Measurements from ENCODE around the gene STK32A. TPM values are rescaled to one million over a fixed set of nuclear protein-coding genes. Genes with fewer than 3 reads are reported as not detected.

STK32A gene
- total and polyA plus RNA-seq, 2 donors (not counting 1 experiment from before 2014, with no cell fraction given), result not detected

- Histone ChIP-seq H3K27me3 (replicated peaks in 1 of 4; ENCODE audit: control extremely low read depth in 1 of 4, control insufficient read depth in 3 of 4, insufficient read depth in 4 of 4, low read length in 3 of 4) (no peaks in the 10 kb centered on the region), H4K20me1 (ENCODE audit: control insufficient read depth, insufficient read depth, low read length, poor library complexity, severe bottlenecking) (no peaks in the 10 kb centered on the region), H3K36me3 (replicated peaks in 1 of 2; ENCODE audit: control extremely low read depth in 1 of 2, control insufficient read depth in 1 of 2, extremely low read depth in 1 of 2, insufficient read depth in 2 of 2, low read length in 1 of 2) (no peaks in the 10 kb centered on the region), H3K4me1 (ENCODE audit: control insufficient read depth in 2 of 2, insufficient read depth in 2 of 2, low read length in 2 of 2) (no peaks in the 10 kb centered on the region), H3K79me2 (ENCODE audit: control insufficient read depth, insufficient read depth, low read length) (no peaks in the 10 kb centered on the region), H3K27ac (ENCODE audit: low read length in 2 of 2) (no peak overlapping the region), H3K9ac (ENCODE audit: low read length) (no peak overlapping the region), H3K4me2 (replicated peaks; ENCODE audit: low read depth, low read length, poor library complexity, severe bottlenecking) (no peak overlapping the region), H3K4me3 (ENCODE audit: control extremely low read depth in 1 of 5, extremely low read depth in 1 of 5, insufficient read depth in 1 of 5, low read depth in 2 of 5, low read length in 4 of 5) (no peak overlapping the region), H2AFZ (ENCODE audit: insufficient read depth, low read depth, low read length, poor library complexity, severe bottlenecking) (no peak overlapping the region), H3K9me3 (ENCODE audit: control extremely low read depth in 1 of 3, control insufficient read depth in 2 of 3, insufficient read depth in 1 of 3, low read length in 2 of 3) (no peaks in the 10 kb centered on the region)
- Mint-ChIP-seq H3K27me3 (no peaks in the 10 kb centered on the region), H3K4me3 (no peak overlapping the region), H3K27ac (no peak overlapping the region), H3K4me1 (no peaks in the 10 kb centered on the region), H3K9me3 (ENCODE audit: insufficient read depth) (no peaks in the 10 kb centered on the region)
- ATAC-seq (ENCODE audit: low read depth) (no peak), DNase-seq (no peak)
- intact Hi-C loops (cut with micrococcal nuclease), result no loop called here
- TF ChIP-seq, protein P1, sequence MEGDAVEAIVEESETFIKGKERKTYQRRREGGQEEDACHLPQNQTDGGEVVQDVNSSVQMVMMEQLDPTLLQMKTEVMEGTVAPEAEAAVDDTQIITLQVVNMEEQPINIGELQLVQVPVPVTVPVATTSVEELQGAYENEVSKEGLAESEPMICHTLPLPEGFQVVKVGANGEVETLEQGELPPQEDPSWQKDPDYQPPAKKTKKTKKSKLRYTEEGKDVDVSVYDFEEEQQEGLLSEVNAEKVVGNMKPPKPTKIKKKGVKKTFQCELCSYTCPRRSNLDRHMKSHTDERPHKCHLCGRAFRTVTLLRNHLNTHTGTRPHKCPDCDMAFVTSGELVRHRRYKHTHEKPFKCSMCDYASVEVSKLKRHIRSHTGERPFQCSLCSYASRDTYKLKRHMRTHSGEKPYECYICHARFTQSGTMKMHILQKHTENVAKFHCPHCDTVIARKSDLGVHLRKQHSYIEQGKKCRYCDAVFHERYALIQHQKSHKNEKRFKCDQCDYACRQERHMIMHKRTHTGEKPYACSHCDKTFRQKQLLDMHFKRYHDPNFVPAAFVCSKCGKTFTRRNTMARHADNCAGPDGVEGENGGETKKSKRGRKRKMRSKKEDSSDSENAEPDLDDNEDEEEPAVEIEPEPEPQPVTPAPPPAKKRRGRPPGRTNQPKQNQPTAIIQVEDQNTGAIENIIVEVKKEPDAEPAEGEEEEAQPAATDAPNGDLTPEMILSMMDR (IDR thresholded peaks at IDR 0.05), result no peak
- no peak for TF ChIP-seq EZH2 (IDR thresholded peaks at IDR 0.05; ENCODE audit: borderline replicate concordance, insufficient read depth, low read depth, low read length, poor library complexity, severe bottlenecking)
- ChIA-PET CTCF (no interaction called here), POLR2A (no interaction called here)
- WGBS (ENCODE audit: insufficient coverage), result 95% methylated on average over 3 of the region's 4 CpGs
Measured at GRCh38 chr5:147432323-147432722, 197.5 kb downstream of the STK32A start.

- Histone ChIP-seq H3K9ac (ENCODE audit: low read length) (no peak overlapping the region), H3K4me3 (ENCODE audit: control extremely low read depth in 1 of 5, extremely low read depth in 1 of 5, insufficient read depth in 1 of 5, low read depth in 2 of 5, low read length in 4 of 5) (no peak overlapping the region), H3K27ac (ENCODE audit: low read length in 2 of 2) (no peak overlapping the region), H3K4me1 (ENCODE audit: control insufficient read depth in 2 of 2, insufficient read depth in 2 of 2, low read length in 2 of 2) (no peaks in the 10 kb centered on the region), H3K9me3 (ENCODE audit: control extremely low read depth in 1 of 3, control insufficient read depth in 2 of 3, insufficient read depth in 1 of 3, low read length in 2 of 3) (no peaks in the 10 kb centered on the region), H4K20me1 (ENCODE audit: control insufficient read depth, insufficient read depth, low read length, poor library complexity, severe bottlenecking) (no peaks in the 10 kb centered on the region), H3K4me2 (replicated peaks; ENCODE audit: low read depth, low read length, poor library complexity, severe bottlenecking) (no peak overlapping the region), H3K27me3 (replicated peaks in 1 of 4; ENCODE audit: control extremely low read depth in 1 of 4, control insufficient read depth in 3 of 4, insufficient read depth in 4 of 4, low read length in 3 of 4) (no peaks in the 10 kb centered on the region), H2AFZ (ENCODE audit: insufficient read depth, low read depth, low read length, poor library complexity, severe bottlenecking) (no peak overlapping the region), H3K79me2 (ENCODE audit: control insufficient read depth, insufficient read depth, low read length) (no peaks in the 10 kb centered on the region), H3K36me3 (replicated peaks in 1 of 2; ENCODE audit: control extremely low read depth in 1 of 2, control insufficient read depth in 1 of 2, extremely low read depth in 1 of 2, insufficient read depth in 2 of 2, low read length in 1 of 2) (no peaks in the 10 kb centered on the region)
- WGBS (ENCODE audit: insufficient coverage), result 83% methylated on average over 2 of the region's 3 CpGs
- TF ChIP-seq EZH2 (IDR thresholded peaks at IDR 0.05; ENCODE audit: borderline replicate concordance, insufficient read depth, low read depth, low read length, poor library complexity, severe bottlenecking), result no peak
- TF ChIP-seq, protein P1 (IDR thresholded peaks at IDR 0.05), result no peak
- intact Hi-C loops (cut with micrococcal nuclease), result no loop called here
- Mint-ChIP-seq H3K27ac (no peak overlapping the region), H3K4me3 (no peak overlapping the region), H3K9me3 (ENCODE audit: insufficient read depth) (no peaks in the 10 kb centered on the region), H3K4me1 (no peaks in the 10 kb centered on the region), H3K27me3 (no peaks in the 10 kb centered on the region)
- POLR2A ChIA-PET, result no interaction called here
- CTCF ChIA-PET, result no interaction called here
- ATAC-seq (ENCODE audit: low read depth) (no peak), DNase-seq (no peak)
Measured at GRCh38 chr5:147434049-147434448, 199.2 kb downstream of the STK32A start.
